ENCODE measurements around the gene TFF2.

Gene TFF2

DNA sequence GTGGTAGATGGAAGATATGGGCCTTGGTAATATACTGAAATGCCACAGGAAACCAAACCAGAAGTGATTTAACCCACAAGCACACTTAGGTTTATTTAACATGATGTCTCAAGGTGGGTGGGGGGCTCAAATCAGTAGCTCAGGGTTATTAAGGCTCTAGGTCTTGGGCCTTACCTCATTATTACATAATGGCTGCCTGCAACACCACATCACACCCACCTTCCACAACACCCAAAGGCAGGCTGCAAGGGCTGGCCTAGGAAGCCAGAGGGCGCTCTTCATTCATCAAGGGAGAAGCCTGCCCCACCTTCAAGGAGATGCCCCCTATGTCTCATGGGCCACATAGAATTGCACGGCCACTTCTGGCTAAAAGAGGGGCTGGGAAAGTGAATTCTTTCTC is 9.5 kb upstream of the TFF2 start:
- no peaks in the 10 kb centered on the region for H3K36me3 ChIP-seq (ENCODE audit: insufficient read depth)
- H3K79me2 ChIP-seq (ENCODE audit: insufficient read depth, low read depth) = no peaks in the 10 kb centered on the region
- H3K4me3 ChIP-seq (IDR thresholded peaks at IDR 0.05; ENCODE audit: insufficient read depth, low read depth, low read length) = no peak overlapping the region
- no peaks in the 10 kb centered on the region for H3K4me1 ChIP-seq (ENCODE audit: low read depth, poor library complexity, severe bottlenecking)
- H3K27me3 ChIP-seq (ENCODE audit: insufficient read depth, low read depth) = peaks cover 51% of the 10 kb centered on the region; the same call in 1 of the 2 replicates
- no peaks in the 10 kb centered on the region for H4K20me1 ChIP-seq (ENCODE audit: insufficient read depth)
- H2AFZ ChIP-seq (ENCODE audit: low read depth) = no peak overlapping the region
- no peak overlapping the region for H3K4me2 ChIP-seq
- TF ChIP-seq, protein P1, sequence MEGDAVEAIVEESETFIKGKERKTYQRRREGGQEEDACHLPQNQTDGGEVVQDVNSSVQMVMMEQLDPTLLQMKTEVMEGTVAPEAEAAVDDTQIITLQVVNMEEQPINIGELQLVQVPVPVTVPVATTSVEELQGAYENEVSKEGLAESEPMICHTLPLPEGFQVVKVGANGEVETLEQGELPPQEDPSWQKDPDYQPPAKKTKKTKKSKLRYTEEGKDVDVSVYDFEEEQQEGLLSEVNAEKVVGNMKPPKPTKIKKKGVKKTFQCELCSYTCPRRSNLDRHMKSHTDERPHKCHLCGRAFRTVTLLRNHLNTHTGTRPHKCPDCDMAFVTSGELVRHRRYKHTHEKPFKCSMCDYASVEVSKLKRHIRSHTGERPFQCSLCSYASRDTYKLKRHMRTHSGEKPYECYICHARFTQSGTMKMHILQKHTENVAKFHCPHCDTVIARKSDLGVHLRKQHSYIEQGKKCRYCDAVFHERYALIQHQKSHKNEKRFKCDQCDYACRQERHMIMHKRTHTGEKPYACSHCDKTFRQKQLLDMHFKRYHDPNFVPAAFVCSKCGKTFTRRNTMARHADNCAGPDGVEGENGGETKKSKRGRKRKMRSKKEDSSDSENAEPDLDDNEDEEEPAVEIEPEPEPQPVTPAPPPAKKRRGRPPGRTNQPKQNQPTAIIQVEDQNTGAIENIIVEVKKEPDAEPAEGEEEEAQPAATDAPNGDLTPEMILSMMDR (conservative IDR thresholded peaks at IDR 0.05; ENCODE audit: low read depth, low read length) = peak; percentile 34; the same call in 1 of the 2 replicates
- no peak overlapping the region for H3K27ac ChIP-seq
- H3K9ac ChIP-seq = no peak overlapping the region

DNA sequence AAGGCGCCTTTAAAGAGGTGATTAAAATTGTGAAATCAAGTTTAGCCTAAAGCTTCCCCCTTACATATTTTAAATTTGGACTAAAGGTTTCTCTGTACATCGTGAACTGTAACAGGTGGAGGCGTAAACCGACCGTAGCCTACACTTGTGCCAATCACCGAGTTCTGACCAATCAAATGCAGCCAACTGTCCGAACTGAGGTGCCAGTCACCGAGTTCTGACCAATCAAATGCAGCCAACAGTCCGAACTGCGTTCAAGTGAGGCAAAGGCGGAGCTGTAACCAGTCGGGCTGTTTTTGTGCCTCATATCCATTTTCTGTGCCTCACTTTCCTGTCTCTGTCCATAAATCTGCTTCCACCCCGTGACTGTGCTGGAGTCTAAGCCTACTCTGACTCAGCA is 8.1 kb upstream of the TFF2 start:
- H3K9ac ChIP-seq = no peak overlapping the region
- peaks cover 44% of the 10 kb centered on the region; the same call in 1 of the 2 replicates for H3K27me3 ChIP-seq (ENCODE audit: insufficient read depth, low read depth)
- H3K27ac ChIP-seq = no peak overlapping the region
- no peak overlapping the region for H3K4me2 ChIP-seq
- no peak overlapping the region for H2AFZ ChIP-seq (ENCODE audit: low read depth)
- H4K20me1 ChIP-seq (ENCODE audit: insufficient read depth) = no peaks in the 10 kb centered on the region
- no peak overlapping the region for H3K4me3 ChIP-seq (IDR thresholded peaks at IDR 0.05; ENCODE audit: insufficient read depth, low read depth, low read length)
- no peaks in the 10 kb centered on the region for H3K36me3 ChIP-seq (ENCODE audit: insufficient read depth)
- H3K4me1 ChIP-seq (ENCODE audit: low read depth, poor library complexity, severe bottlenecking) = no peaks in the 10 kb centered on the region
- H3K79me2 ChIP-seq (ENCODE audit: insufficient read depth, low read depth) = no peaks in the 10 kb centered on the region
- TF ChIP-seq, protein P1 (conservative IDR thresholded peaks at IDR 0.05; ENCODE audit: low read depth, low read length) = no peak

DNA sequence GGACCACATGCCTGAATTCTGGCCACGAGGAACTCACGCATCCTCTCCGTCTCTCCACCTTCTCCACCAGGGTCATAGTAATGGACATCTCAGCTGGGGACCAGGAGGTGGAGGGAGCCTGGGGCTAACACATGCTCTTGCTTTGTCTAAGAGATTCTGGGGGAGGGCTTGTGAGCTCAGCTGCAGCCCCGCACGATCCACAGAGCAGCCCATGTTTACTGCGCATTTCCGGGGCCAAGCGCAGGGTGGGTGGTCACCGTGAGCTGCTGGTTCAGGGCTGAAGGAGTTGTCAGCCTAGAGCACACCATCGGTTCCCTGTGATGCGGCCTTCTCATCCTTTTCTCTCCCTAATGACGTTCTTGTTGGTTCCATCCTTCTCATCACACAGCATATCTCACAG is 7.5 kb upstream of the TFF2 start:
- no peaks in the 10 kb centered on the region for H4K20me1 ChIP-seq (ENCODE audit: insufficient read depth)
- no peak overlapping the region for H3K4me3 ChIP-seq (IDR thresholded peaks at IDR 0.05; ENCODE audit: insufficient read depth, low read depth, low read length)
- H2AFZ ChIP-seq (ENCODE audit: low read depth) = no peak overlapping the region
- TF ChIP-seq, protein P1 (conservative IDR thresholded peaks at IDR 0.05; ENCODE audit: low read depth, low read length) = no peak
- no peak overlapping the region for H3K4me2 ChIP-seq
- no peaks in the 10 kb centered on the region for H3K36me3 ChIP-seq (ENCODE audit: insufficient read depth)
- no peaks in the 10 kb centered on the region for H3K79me2 ChIP-seq (ENCODE audit: insufficient read depth, low read depth)
- peaks cover 37% of the 10 kb centered on the region; the same call in 1 of the 2 replicates for H3K27me3 ChIP-seq (ENCODE audit: insufficient read depth, low read depth)
- H3K9ac ChIP-seq = no peak overlapping the region
- H3K4me1 ChIP-seq (ENCODE audit: low read depth, poor library complexity, severe bottlenecking) = no peaks in the 10 kb centered on the region
- no peak overlapping the region for H3K27ac ChIP-seq

DNA sequence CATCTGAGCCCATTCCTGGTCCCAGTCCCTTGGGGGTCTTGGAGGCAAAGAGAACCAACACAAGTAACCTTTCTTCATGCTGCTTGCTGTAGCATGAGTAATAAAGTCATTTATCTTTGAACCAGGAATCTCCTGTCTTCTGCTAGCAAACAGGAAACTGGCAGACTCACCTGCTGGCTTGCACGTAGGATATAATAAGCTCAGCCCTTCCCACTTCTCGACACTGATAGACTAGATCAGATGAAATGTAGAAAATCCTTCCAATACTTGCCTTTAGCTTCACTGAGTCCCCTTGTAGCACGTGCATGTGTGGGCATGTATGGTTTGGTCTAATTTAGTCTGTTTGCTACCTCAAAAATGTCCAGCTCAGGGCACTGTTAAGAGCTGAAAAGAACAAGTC is 6.5 kb upstream of the TFF2 start:
- Histone ChIP-seq H3K36me3 (ENCODE audit: insufficient read depth) (no peaks in the 10 kb centered on the region), H2AFZ (ENCODE audit: low read depth) (no peak overlapping the region), H3K9ac (no peak overlapping the region), H3K27me3 (ENCODE audit: insufficient read depth, low read depth) (peaks cover 28% of the 10 kb centered on the region; the same call in 1 of the 2 replicates), H3K79me2 (ENCODE audit: insufficient read depth, low read depth) (no peaks in the 10 kb centered on the region), H3K27ac (no peak overlapping the region), H3K4me1 (ENCODE audit: low read depth, poor library complexity, severe bottlenecking) (no peaks in the 10 kb centered on the region), H3K4me3 (IDR thresholded peaks at IDR 0.05; ENCODE audit: insufficient read depth, low read depth, low read length) (no peak overlapping the region), H3K4me2 (no peak overlapping the region), H4K20me1 (ENCODE audit: insufficient read depth) (no peaks in the 10 kb centered on the region)
- TF ChIP-seq, protein P1 (conservative IDR thresholded peaks at IDR 0.05; ENCODE audit: low read depth, low read length) = no peak
